ENCODE data around the gene TMEM198. TPM values are rescaled to one million over a fixed set of nuclear protein-coding genes. Genes with fewer than 3 reads are reported as not detected.

The TMEM198 gene
- total RNA-seq, 1 donor from 2014 or later, result 1.8 TPM

GRCh38 chr2:219522111-219523030 is 21.5 kb upstream of the TMEM198 start:
- DNase-seq (ENCODE audit: low spot score), result no peak
- intact Hi-C loops (cut with DNase I), result no loop called here

- DNase-seq (ENCODE audit: low spot score), result no peak
- intact Hi-C loops (cut with DNase I), result no loop called here
Measured at GRCh38 chr2:219523031-219523671, 20.7 kb upstream of the TMEM198 start.

GRCh38 chr2:219524817-219525216 is 19.0 kb upstream of the TMEM198 start:
- intact Hi-C loops (cut with DNase I), result loop anchor here (5.0 kb wide), 1 partner anchor 48 kb away; no protein-coding TSS in a partner anchor
- DNase-seq (ENCODE audit: low spot score), result no peak

GRCh38 chr2:219525533-219526232 is 18.1 kb upstream of the TMEM198 start:
- DNase-seq (ENCODE audit: low spot score), result no peak
- intact Hi-C loops (cut with DNase I), result loop anchor here (5.0 kb wide), 1 partner anchor 48 kb away; no protein-coding TSS in a partner anchor

GRCh38 chr2:219526320-219527075 is 17.3 kb upstream of the TMEM198 start:
- intact Hi-C loops (cut with DNase I), result loop anchor here (5.0 kb wide), 1 partner anchor 49 kb away; no protein-coding TSS in a partner anchor
- DNase-seq (ENCODE audit: low spot score), result no peak

GRCh38 chr2:219527076-219527394 is 16.8 kb upstream of the TMEM198 start:
- intact Hi-C loops (cut with DNase I), result loop anchor here (5.0 kb wide), 1 partner anchor 50 kb away; no protein-coding TSS in a partner anchor
- no peak for DNase-seq (ENCODE audit: low spot score)

- intact Hi-C loops (cut with DNase I), result loop anchor here (5.0 kb wide), 1 partner anchor 50 kb away; no protein-coding TSS in a partner anchor
- no peak for DNase-seq (ENCODE audit: low spot score)
Measured at GRCh38 chr2:219527472-219527871, 16.4 kb upstream of the TMEM198 start.

- intact Hi-C loops (cut with DNase I), result no loop called here
- DNase-seq (ENCODE audit: low spot score), result peak; percentile 95
Measured at GRCh38 chr2:219530048-219530963, 13.5 kb upstream of the TMEM198 start.

GRCh38 chr2:219531639-219532377 is 12.0 kb upstream of the TMEM198 start:
- intact Hi-C loops (cut with DNase I), result no loop called here
- no peak for DNase-seq (ENCODE audit: low spot score)

- DNase-seq (ENCODE audit: low spot score), result no peak
- intact Hi-C loops (cut with DNase I), result no loop called here
Measured at GRCh38 chr2:219532378-219532649, 11.5 kb upstream of the TMEM198 start.

- no peak for DNase-seq (ENCODE audit: low spot score)
- intact Hi-C loops (cut with DNase I), result no loop called here
Measured at GRCh38 chr2:219533930-219534661, 9.7 kb upstream of the TMEM198 start.

- intact Hi-C loops (cut with DNase I), result no loop called here
- DNase-seq (ENCODE audit: low spot score), result no peak
Measured at GRCh38 chr2:219536425-219536824, 7.4 kb upstream of the TMEM198 start.

GRCh38 chr2:219536967-219537366 is 6.9 kb upstream of the TMEM198 start:
- DNase-seq (ENCODE audit: low spot score), result no peak
- intact Hi-C loops (cut with DNase I), result no loop called here

GRCh38 chr2:219537657-219538488 is 6.0 kb upstream of the TMEM198 start:
- no peak for DNase-seq (ENCODE audit: low spot score)
- intact Hi-C loops (cut with DNase I), result no loop called here

- DNase-seq (ENCODE audit: low spot score), result no peak
- intact Hi-C loops (cut with DNase I), result no loop called here
Measured at GRCh38 chr2:219538504-219538951, 5.3 kb upstream of the TMEM198 start.
